Breast epithelium (tissue), 3 donors: ENCODE measurements around the gene PKNOX2.

Source experiments
- CTCF ChIP-seq, 3 donors: fragments of 450-650 bp; IDR thresholded peaks; one replicate each; pipeline ENCODE4 v1.5.1; 2016 to 2017; ENCODE audit warnings: antibody characterized with exemption in 3 of 3, mild to moderate bottlenecking in 3 of 3, moderate library complexity in 3 of 3
- POLR2A ChIP-seq: fragments of 450-650 bp; IDR thresholded peaks from one replicate; pipeline ENCODE4 v1.6.1; 2016; ENCODE audit warnings: antibody characterized with exemption, mild to moderate bottlenecking, moderate library complexity
- POLR2AphosphoS5 ChIP-seq, 3 donors: sonication (generic); formaldehyde crosslinking; IDR thresholded peaks; one replicate each; pipeline ENCODE4 v1.6.1; 2017; ENCODE audit warnings: antibody characterized with exemption in 3 of 3

- TF ChIP-seq CTCF (IDR thresholded peaks at IDR 0.05) (no peak), POLR2AphosphoS5 (IDR thresholded peaks at IDR 0.05) (no peak), POLR2A (no peak)
Observed at GRCh38 chr11:125165111-125165842, 726 bp downstream of the PKNOX2 start.
